Heart right ventricle (tissue), 16 donors: ENCODE results near the gene MBD5. TPM values are rescaled to one million over a fixed set of nuclear protein-coding genes. Genes with fewer than 3 reads are reported as not detected.

Experiments used
- ATAC-seq, 8 donors: fragments of 200-7000 bp; cut with Tn5 transposase; one replicate each; pipeline ENCODE4 v1.9.1; 2020; ENCODE audit warnings: mild to moderate bottlenecking in 8 of 8, moderate library complexity in 8 of 8, moderate number of reproducible peaks in 1 of 8
- DNase-seq, 2 donors: peaks; one replicate each; pipeline ENCODE4 v3.0.0-alpha.2; 2020
- H3K27ac ChIP-seq, 10 donors: fragments of 200-600 bp; sonication (generic) in 2 of 10; one replicate each; pipeline versions ENCODE4 v1.5.0 to v1.8.0; 2020 to 2022; ENCODE audit warnings: mild to moderate bottlenecking in 3 of 10
- H3K27me3 ChIP-seq, 7 donors: fragments of 200-600 bp; one replicate each; pipeline ENCODE4 v1.8.0; 2021 to 2022; ENCODE audit warnings: mild to moderate bottlenecking in 2 of 7
- H3K36me3 ChIP-seq, 9 donors: fragments of 200-600 bp; sonication (generic) in 1 of 9; one replicate each; pipeline versions ENCODE4 v1.5.0 to v1.8.0; 2020 to 2022; ENCODE audit warnings: mild to moderate bottlenecking in 2 of 9
- H3K4me1 ChIP-seq, 9 donors: fragments of 200-600 bp; sonication (generic) in 1 of 9; one replicate each; pipeline versions ENCODE4 v1.5.0 to v1.8.0; 2020 to 2022; ENCODE audit warnings: mild to moderate bottlenecking in 4 of 9
- H3K4me3 ChIP-seq, 10 donors: fragments of 200-600 bp; sonication (generic) in 2 of 10; one replicate each; pipeline versions ENCODE4 v1.5.0 to v1.8.0; 2020 to 2022; ENCODE audit warnings: mild to moderate bottlenecking in 7 of 10, moderate library complexity in 2 of 10
- H3K9me3 ChIP-seq, 11 donors: fragments of 200-600 bp in 10 of 11; sonication (generic) in 2 of 11; one replicate each; pipeline versions ENCODE4 v1.5.0 to v1.8.0; 2013 to 2022; ENCODE audit warnings: mild to moderate bottlenecking in 2 of 11, control low read depth in 1 of 11, moderate library complexity in 1 of 11
- WGBS, 2 donors: extraction: QIAGEN DNeasy Blood & Tissue Kit; methylation state at CpG; one replicate each; pipeline ENCODE4 v1.1.7; 2013; ENCODE audit warnings: inconsistent platforms in 1 of 2; 5-methylcytosine and 5-hydroxymethylcytosine counted together
- intact Hi-C, 10 donors: fragments of 100-400 bp; cut with DNase I; formaldehyde crosslinking; loops; one replicate each; pipeline versions ENCODE4 v1.11.1 to v1.14.2; 2022
- polyA plus RNA-seq, 2 donors: library from polyadenylated mRNA; stranded (reverse); fragments of 200-250 nt; gene quantifications; one replicate each; pipeline ENCODE4 v1.2.3, GENCODE V29; 2013
- total RNA-seq, 10 donors: library from RNA; stranded (reverse); fragmentation: NEBNext Ultra II Directional in 3 of 10; extraction: Animal tissue kit (Norgen Biotek cat#: 25700) in 3 of 10; gene quantifications; one replicate each; pipeline versions ENCODE4 v1.2.1 to v1.2.4, GENCODE V29; 2021 to 2023
- TF ChIP-seq, protein P1 (sequence below), 9 donors: fragments of 200-600 bp; sonication (generic) in 2 of 9; IDR thresholded peaks; one replicate each; pipeline versions ENCODE4 v1.5.0 to v1.8.0; 2021 to 2022; ENCODE audit warnings: antibody characterized with exemption in 9 of 9, mild to moderate bottlenecking in 5 of 9, moderate library complexity in 1 of 9
- donor health status: Arrhythmogenic right ventricular cardiomyopathy.
- donor health status: ischemic (EF 13 %, LVEDD 7.1; RV severe dilation, severe dysfunction).
- donor health status: healthy with polysubstance abuse.
- donor health status: DM: no; HTN: yes; CAD: no.
- donor health status: DM: no; HTN: no; CAD: no.
- donor health status: ischemic (EF 25% LVEDD 6.9; RV normal size, moderate dysfunction).
- donor health status: ischemic (EF 25% LVEDD 5.7; RV mildly dilated, moderate dysfunction).
- donor health status: healthy.
- donor health status: DM: yes; HTN: yes; CAD: no.
- donor health status: Ischemic cardiomyopathy.
- donor health status: ischemic (EF 35%, LVEDD 5.7; RV mildly dilated, moderate dysfunction).
- donor health status: nonischemic (EF 11% LVEDD 7.7; RV severe dilation, severe dysfunction).
- donor health status: DM: yes; HTN: yes; CAD: no.
- donor health status: PGD.
- donor health status: ischemic (EF 29% LVEDD 5.4; RV normal size, mild dysfunction).
- donor health status: nonischemic (EF 23%, LVEDD 6.1; RV moderate dilation, normal function).

MBD5 gene
- total and polyA plus RNA-seq, 12 donors, result 3.4 to 39.8 (median 35.2) TPM

DNA sequence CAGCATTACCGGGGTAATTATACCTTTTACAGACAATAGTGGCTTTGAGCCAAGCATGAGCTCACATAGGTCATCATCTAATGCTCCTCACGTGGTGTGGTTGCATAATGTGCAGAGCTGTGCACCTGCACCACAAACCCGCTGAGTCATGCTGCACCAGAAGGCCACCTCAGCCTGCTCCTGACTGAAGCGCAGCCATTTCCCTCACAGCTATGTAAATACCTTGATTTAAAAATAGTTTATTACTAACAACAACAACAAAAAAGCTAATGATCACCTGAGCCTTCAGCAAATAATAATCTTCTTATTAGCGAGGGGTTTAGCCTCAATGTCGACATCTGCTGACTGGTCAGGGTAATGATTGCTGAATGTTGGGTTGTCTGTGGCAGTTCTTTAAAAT is 238.8 kb downstream of the MBD5 start:
- Histone ChIP-seq H3K36me3 (peaks cover 0 to 10% (median 0%) of the 10 kb centered on the region in 9 donors), H3K27me3 (no peaks in the 10 kb centered on the region), H3K4me3 (no peak overlapping the region), H3K4me1 (no peaks in the 10 kb centered on the region), H3K27ac (no peak overlapping the region), H3K9me3 (peaks cover 0 to 13% (median 0%) of the 10 kb centered on the region in 11 donors)
- intact Hi-C loops, result no loop called here
- WGBS, 2 donors, result 84 to 92% methylated on average over 6 of the region's 6 CpGs
- TF ChIP-seq, protein P1, sequence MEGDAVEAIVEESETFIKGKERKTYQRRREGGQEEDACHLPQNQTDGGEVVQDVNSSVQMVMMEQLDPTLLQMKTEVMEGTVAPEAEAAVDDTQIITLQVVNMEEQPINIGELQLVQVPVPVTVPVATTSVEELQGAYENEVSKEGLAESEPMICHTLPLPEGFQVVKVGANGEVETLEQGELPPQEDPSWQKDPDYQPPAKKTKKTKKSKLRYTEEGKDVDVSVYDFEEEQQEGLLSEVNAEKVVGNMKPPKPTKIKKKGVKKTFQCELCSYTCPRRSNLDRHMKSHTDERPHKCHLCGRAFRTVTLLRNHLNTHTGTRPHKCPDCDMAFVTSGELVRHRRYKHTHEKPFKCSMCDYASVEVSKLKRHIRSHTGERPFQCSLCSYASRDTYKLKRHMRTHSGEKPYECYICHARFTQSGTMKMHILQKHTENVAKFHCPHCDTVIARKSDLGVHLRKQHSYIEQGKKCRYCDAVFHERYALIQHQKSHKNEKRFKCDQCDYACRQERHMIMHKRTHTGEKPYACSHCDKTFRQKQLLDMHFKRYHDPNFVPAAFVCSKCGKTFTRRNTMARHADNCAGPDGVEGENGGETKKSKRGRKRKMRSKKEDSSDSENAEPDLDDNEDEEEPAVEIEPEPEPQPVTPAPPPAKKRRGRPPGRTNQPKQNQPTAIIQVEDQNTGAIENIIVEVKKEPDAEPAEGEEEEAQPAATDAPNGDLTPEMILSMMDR (IDR thresholded peaks at IDR 0.05), result no peak
- no peak for DNase-seq
- no peak for ATAC-seq

GRCh38 chr2:148263890-148264289 is 243.0 kb downstream of the MBD5 start:
- TF ChIP-seq, protein P1 (IDR thresholded peaks at IDR 0.05), result no peak

GRCh38 chr2:148273158-148273691 is 252.3 kb downstream of the MBD5 start:
- Histone ChIP-seq H3K27ac (no peak overlapping the region), H3K4me3 (no peak overlapping the region), H3K4me1 (no peaks in the 10 kb centered on the region), H3K9me3 (no peaks in the 10 kb centered on the region), H3K36me3 (no peaks in the 10 kb centered on the region), H3K27me3 (no peaks in the 10 kb centered on the region)
- ATAC-seq (no peak), DNase-seq (no peak)
- TF ChIP-seq, protein P1 (IDR thresholded peaks at IDR 0.05), result no peak
- intact Hi-C loops, result no loop called here
- 66 to 67% methylated on average over 4 of the region's 4 CpGs for WGBS, 2 donors

More at GRCh38 chr2:148263890-148264289, 243.0 kb downstream of the MBD5 start:
- intact Hi-C loops, result no loop called here
- no peak for DNase-seq
- Histone ChIP-seq H3K27me3 (no peaks in the 10 kb centered on the region), H3K27ac (no peak overlapping the region), H3K9me3 (peaks cover 0 to 11% (median 0%) of the 10 kb centered on the region in 11 donors), H3K4me1 (no peaks in the 10 kb centered on the region), H3K4me3 (no peak overlapping the region), H3K36me3 (peaks cover 0 to 4% (median 0%) of the 10 kb centered on the region in 9 donors)
- ATAC-seq, result no peak
- WGBS, 2 donors, result 93% methylated on average over 2 of the region's 2 CpGs

- Histone ChIP-seq H3K36me3 (no peaks in the 10 kb centered on the region), H3K4me1 (peaks cover 0 to 14% (median 4%) of the 10 kb centered on the region in 9 donors), H3K4me3 (no peak overlapping the region), H3K27me3 (no peaks in the 10 kb centered on the region), H3K9me3 (no peaks in the 10 kb centered on the region), H3K27ac (no peak overlapping the region)
- intact Hi-C loops, result no loop called here
- WGBS, 2 donors, result 94 to 99% methylated on average over 3 of the region's 3 CpGs
- ATAC-seq (no peak), DNase-seq (no peak)
- TF ChIP-seq, protein P1 (IDR thresholded peaks at IDR 0.05), result no peak
Observed at GRCh38 chr2:148279216-148279615, 258.3 kb downstream of the MBD5 start.
